ENCODE data around the gene FOXL1.

FOXL1 gene

DNA sequence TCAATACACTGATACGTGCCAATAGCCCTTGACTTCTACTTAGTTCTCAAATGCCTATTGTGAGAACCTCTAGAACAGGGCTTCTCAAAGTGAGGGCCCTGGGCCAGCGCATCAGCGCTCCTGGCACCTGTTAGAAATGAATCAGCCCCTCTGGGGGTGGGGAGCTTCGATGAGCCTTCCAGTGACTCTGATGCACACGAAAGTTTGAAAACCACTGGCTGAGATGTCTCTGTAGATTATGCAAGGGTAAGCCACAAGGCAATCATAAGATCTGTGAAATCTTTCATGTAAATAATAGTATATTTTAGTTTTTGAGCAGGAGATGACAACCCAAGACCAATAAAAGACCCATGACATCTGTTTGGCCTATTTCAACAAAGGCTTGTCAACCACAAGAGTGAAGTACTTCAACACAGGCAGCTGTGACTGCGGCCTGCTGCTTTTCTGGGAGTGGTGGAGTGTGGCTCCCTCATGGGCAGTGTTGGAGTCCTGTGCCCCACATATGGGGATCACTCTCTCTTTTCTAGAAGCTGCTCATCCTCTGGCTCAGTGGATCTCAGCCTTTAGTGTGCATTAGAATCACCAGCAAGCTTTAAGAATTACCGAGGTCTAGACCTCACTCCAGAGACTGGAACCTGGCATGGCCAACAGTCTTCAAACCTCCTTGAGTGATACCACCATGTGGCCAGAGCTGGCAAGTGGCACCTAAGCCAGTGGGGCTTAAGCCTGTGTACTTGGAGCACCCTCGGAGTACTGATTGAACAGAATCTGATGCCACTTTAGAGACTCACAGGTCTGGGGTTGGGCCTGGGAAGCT is 29.1 kb upstream of the FOXL1 start:
- DNase-seq, result no peak

DNA sequence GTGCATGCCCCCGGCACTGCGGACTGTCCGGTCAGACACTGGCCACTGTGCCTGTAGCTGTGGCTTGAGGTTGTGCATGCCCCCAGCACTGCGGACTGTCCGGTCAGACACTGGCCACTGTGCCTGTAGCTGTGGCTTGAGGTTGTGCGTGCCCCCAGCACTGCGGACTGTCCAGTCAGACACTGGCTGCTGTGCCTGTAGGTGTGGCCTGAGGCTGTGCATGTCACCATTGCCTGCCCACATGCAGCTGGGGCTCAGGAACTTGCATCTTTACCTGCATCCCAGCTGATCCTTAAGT is 28.5 kb upstream of the FOXL1 start:
- no peak for DNase-seq

DNA sequence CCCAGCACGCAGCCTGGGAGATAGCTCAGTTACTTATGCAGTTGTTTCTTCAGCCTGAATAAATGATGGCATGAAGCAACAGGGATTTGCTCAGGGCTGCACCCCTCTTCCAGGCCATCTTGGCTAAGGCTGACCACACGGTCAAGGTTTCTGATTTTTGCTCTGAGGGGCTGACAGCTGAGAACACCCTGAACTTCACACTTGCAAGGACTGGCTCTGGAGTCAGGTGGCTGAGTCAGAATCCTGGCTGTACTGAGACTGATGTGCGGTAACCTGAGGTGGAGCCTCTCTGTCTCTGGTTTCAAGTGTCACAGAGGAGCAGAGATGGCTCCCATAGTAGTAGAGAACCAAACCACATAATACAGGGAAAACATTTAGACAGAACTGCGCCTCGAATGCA is 28.1 kb upstream of the FOXL1 start:
- no peak for DNase-seq

DNA sequence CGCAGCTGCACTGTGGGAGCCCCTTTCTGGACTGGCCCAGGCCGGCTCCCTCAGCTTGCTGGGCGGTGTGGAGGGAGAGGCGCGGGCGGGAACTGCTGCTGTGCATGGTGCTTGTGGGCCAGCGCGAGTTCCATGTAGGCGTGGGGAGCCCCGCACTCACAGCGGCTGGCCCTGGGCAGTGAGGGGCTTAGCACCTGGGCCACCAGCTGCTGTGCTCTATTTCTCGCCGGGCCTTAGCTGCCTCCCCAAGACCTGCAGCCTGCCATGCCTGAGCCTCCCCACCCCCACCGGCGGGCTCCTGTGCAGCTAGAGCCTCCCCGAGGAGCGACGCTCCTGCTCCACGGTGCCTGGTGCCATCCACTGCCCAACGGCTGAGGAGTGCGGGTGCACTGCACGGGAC is 25.0 kb upstream of the FOXL1 start:
- no peak for DNase-seq

DNA sequence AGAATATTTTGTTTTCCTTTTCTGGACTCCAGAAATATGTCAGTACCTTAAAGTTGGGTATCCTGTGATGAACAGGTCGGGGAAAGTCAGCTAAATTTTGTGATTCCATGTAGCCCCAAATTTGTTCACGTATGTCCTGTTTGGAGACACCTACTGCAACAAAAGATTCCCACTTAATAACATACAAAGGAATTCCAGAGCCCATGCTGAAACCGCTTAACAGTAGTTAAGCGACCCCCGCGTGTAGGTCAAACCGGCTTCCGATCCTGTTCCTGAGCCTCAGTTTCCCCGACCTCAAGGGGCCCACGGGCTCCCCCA is 23.8 kb upstream of the FOXL1 start:
- no peak for DNase-seq

DNA sequence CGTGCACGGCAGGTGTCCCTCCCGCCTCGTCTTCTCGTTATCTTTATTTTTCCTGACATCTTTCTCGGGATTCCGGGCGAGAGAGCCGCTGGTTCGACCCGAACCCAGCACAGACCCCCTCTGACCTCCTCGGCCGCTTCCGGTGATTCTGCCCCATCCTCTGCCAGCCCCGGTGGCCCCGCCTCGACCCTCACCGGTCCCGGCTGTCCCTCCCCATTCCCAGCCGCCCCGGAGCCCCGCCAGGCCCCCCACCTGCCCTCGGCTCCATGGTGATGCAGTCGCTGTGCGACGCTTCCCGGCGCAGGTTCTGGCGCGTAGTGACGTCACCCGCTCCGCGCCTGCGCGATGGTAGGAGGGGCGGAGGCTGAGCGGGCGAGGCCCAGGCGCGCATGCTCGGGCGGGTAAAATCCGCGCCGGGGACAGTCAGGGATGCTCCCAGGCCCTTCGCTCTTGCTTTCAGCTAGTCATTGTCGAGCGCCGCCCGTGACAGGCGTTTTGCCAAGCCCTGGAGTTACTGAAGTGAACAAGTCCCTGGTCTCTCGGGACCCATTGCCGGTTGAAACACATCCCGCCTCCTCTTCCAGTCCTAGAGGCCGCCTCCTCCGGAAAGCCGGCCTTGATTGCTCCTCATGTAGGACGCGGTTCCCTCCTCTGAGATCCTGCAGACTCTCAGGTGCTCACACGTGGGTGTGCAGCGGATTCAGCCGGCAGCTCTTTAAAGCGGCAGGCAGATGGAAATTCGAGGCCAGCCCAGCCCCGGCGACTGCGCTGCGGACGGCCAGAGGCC is 23.2 kb upstream of the FOXL1 start, which contains the start of gene MTHFSD:
TSS of gene MTHFSD (minus strand) at position 319 of the 787 bp plus-strand sequence. CDS start at position 268, 51 bp downstream.
- DNase-seq, result peak; percentile 91

DNA sequence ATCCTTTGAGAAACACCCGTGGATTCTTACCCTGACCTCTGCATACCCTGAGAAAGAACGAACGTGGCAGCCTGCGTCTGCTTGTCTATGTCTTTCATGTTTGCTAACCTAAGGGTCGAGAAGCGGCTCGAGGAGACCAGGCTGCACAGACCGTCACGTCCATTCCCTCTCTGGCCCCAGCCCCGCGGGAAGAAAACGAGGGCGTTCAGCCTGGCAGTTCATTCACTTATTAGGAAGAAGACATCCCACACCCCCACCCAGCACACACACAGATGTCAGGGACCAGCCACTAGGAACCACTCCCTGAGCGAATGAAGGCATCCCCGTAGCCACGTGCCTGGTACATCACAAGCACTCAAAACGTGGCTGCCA is 22.7 kb upstream of the FOXL1 start:
- no peak for DNase-seq

DNA sequence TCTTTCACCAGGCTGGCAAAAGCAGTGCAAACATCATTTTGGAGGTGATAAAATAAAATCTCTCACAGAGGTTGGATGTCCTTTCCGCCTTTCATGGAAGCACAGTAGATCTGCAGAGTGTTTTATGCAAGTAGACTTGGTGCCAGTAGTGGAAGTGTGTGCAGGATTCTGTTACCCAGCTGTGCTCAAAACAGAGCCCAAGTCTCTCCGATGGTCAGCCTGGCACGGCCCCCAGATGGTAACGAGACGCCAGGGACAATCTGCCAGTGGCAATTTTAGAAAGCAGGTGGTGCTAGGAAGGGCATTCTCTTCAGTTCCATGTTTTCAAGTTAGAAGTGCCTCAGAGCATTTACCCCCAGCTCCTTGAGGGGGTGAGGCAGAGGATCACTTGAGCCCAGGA is 21.8 kb upstream of the FOXL1 start:
- DNase-seq, result no peak

DNA sequence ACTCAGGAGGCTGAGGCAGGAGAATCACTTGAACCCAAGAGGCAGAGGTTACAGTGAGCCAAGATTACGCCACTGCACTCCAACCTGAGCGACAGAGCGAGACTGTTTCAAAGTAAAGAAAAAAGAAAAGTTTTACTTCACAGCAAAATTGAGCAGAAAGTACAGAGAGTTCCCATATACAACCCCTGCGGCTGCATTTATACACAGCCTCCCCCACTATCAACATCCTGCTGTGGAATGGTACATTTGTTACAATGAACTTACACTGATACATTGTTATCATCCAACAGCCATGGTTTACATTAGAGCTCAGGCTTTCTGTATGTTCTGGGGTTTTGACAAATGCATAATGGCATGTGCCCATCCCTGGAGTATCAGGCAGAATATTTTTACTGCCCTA is 20.8 kb upstream of the FOXL1 start:
- DNase-seq, result no peak

DNA sequence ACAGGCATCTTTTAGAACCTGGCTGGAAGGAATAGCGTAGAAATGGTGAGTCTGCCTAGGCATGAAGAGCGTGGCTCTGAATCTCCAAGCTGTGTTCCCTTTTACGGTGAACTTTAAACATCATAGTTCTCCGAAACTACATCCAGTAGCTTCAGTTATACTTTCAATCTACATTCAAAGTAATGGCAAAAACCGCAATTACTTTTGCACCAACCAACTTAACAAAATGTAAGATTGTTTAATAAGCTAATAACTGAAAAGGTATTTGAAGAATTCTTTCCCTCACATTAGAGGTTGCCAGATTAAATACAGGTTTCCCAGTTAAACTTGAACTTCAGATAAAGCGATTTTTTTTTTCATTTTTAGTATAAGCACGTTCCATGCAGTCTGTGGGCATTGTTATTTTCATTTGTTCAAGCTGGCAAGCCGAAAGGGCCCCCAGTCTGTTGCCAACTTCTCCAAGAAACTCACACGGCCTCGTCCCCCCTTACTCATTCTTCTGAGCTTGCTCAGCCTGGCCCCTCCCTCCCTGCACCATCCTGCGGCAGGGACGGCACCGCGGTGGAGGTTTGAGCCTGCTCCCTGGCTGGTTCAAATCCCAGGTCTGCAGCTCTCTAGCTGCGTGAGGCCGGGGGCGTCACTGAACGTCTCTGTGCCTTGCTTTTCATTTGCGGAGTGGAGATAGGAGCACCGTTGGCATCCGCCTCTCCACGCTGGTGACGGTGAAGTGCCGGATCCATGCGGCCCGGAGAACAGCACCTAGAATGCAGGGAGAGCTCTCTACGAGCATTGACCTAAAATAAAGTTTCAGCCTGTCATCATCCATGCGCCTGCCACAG is 19.8 kb upstream of the FOXL1 start:
- DNase-seq, result no peak

DNA sequence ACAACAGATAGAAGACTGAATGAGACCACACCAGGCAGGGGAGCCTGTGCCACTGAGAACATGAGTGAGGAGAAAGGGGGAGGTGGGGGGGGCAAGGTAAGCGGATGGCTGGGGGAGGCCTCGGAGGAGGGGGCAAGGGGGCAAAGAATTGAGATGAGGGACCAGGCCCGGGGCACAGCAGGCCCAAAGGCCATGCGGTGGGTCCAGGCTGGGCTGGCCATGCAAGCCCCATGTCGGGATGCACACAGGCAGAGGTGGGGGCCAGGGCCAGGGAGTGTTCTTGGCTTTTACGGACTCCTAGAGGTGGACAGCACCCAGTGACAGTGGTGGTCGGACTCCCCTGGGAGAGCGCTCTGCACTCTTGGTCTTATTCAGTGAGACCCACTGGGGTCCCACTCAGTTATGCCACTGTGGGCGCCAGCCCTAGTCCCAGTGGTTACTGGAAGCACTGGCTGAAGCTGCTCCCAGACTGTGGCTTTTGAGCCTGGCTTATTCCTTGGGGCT is 18.5 kb upstream of the FOXL1 start:
- no peak for DNase-seq

DNA sequence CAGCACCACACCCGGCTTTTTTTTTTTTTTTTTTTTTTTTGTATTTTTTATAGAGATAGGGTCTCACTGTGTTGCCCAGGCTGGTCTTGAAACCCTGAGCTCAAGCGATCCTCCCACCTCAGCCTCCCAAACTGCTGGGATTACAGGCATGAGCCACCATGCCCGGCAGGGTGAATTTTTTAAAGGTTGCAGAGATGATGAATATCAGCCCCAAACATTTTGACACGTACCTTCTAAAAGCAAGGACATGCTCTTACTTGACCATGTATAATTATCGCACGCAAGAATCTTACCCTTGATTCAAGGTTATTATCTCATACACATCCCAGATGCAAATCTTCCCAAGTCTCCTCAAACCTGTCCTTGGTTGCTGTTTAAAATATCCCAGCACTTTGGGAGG is 16.0 kb upstream of the FOXL1 start:
- DNase-seq, result no peak

DNA sequence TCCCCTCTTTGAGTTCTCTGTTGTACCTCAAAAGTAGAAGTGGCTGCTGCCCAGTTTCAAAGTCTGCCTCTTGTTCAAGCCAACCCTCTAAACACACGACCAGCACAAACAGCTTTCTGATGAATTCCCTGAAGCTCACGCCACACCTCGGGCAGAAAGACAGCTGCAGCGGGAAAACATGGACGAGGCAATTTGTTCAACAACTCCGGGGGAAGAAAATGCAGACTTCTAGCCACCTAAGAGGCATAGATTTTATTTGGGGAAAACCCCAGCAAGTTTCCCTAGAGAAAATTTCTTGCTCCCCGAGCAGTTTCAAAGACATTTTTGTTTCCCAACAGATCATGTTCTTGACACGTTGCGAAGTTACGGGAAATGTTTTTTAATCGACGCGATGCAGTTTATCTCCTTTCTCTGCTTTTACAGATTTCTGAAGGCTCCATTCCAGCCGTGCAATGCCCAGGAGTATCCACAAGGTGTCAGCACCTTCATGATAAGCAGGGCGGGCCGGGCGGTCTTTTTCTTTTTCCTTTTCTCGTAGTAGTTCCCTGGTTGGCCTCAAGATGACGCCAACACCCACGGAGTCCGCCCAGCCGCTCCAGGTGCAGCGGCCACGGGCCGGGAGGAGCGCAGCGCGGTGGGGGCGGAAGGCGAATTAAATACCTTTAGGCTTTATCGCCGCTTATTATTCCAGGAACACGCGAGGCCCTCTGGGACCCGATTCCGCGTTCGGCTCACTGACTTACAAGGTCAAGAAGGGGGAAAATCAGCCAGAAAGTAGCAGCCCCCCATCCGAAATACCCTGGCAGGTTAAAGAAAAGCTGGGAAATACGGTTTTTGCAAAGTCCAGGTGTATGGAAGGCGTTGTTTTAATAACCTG is 14.6 kb upstream of the FOXL1 start:
- peak; percentile 82 for DNase-seq

DNA sequence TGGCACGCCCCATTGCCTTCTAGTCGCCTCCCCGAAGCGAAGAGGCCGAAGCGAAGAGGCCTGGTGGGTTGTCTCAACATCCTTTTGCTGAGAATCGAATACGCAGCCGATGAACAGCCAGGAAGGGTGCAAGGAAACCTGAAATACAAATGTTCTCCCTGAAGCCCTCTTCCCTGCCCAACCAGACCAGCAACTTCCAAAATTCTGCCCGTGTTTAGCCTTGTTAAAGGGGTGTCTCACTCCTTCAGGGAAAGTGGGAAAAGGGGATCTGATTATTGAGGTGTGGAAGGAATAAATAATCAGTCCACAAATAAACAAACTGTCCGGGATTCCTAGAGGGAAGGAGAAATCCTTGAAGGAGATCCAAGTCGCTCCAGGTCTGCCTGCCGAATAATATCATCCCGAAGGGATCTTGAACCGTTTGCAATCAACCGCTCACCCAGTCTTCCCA is 13.1 kb upstream of the FOXL1 start:
- DNase-seq, result no peak

DNA sequence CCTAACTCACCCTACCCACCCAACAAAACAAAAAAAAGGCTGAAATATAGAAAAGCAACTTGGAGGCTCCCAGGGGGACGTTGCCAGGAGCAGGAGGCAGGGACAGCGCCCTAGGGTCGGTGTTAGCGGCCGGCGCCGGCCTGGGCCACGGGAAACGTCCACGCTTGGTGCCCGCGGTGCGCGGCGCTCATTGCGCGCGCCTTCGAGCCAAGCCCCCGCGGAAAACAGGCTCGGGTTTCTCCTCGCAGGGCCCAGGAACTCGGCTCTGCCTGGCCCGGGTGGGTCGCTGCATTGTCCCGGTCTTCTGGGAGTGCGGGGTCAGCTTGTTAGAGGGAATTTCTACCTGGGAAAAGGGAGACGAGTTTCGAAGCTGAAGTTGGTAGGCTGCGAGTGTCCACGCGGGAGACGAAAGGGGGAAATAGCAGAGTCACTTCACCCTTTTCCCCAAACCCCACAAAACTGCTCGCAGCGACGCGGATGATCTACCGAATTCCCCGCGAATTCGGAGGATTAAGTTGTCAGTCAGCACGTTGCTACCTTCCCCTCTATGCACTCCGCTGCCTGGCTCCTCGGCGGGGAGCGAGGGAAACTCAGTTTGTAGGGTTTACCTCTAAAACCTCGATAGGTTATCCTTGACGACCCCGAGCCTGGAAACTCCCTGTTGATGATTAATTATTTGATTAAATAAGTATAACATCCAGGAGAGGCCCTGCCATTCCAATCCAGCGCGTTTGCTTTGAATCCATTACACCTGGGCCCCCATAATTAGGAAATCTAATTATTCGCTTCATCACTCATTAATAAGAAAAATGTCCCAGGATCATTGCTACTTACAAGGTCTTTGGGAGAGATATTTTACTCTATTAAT is 12.5 kb upstream of the FOXL1 start:
- DNase-seq, result no peak

DNA sequence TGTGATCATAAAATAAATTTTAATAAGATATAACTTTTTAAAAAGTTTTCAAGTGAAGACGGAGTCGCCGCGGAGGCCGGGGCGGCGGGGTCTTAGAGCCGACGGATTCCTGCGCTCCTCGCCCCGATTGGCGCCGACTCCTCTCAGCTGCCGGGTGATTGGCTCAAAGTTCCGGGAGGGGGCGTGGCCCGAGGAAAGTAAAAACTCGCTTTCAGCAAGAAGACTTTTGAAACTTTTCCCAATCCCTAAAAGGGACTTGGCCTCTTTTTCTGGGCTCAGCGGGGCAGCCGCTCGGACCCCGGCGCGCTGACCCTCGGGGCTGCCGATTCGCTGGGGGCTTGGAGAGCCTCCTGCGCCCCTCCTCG is 11.8 kb upstream of the FOXL1 start, which contains the start of gene FOXC2:
TSS of gene FOXC2 (plus strand) at position 229 of the 365 bp plus-strand sequence. CDS start 507 bp downstream, outside the sequence.
- DNase-seq, result peak; percentile 46

DNA sequence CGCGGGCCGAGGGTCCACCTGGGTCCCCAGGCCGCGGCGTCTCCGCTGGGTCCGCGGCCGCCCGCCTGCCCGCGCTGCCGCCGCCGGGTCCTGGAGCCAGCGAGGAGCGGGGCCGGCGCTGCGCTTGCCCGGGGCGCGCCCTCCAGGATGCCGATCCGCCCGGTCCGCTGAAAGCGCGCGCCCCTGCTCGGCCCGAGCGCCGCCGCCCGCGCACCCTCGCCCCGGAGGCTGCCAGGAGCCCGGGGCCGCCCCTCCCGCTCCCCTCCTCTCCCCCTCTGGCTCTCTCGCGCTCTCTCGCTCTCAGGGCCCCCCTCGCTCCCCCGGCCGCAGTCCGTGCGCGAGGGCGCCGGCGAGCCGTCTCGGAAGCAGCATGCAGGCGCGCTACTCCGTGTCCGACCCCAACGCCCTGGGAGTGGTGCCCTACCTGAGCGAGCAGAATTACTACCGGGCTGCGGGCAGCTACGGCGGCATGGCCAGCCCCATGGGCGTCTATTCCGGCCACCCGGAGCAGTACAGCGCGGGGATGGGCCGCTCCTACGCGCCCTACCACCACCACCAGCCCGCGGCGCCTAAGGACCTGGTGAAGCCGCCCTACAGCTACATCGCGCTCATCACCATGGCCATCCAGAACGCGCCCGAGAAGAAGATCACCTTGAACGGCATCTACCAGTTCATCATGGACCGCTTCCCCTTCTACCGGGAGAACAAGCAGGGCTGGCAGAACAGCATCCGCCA is 11.2 kb upstream of the FOXL1 start:
- no peak for DNase-seq

DNA sequence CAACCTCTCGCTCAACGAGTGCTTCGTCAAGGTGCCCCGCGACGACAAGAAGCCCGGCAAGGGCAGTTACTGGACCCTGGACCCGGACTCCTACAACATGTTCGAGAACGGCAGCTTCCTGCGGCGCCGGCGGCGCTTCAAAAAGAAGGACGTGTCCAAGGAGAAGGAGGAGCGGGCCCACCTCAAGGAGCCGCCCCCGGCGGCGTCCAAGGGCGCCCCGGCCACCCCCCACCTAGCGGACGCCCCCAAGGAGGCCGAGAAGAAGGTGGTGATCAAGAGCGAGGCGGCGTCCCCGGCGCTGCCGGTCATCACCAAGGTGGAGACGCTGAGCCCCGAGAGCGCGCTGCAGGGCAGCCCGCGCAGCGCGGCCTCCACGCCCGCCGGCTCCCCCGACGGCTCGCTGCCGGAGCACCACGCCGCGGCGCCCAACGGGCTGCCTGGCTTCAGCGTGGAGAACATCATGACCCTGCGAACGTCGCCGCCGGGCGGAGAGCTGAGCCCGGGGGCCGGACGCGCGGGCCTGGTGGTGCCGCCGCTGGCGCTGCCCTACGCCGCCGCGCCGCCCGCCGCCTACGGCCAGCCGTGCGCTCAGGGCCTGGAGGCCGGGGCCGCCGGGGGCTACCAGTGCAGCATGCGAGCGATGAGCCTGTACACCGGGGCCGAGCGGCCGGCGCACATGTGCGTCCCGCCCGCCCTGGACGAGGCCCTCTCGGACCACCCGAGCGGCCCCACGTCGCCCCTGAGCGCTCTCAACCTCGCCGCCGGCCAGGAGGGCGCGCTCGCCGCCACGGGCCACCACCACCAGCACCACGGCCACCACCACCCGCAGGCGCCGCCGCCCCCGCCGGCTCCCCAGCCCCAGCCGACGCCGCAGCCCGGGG is 10.4 kb upstream of the FOXL1 start:
- no peak for DNase-seq

Data from stimulated activated naive CD4-positive, alpha-beta T cell treated with Interleukin-2 at 50 U/mL for 16 hours (primary cell).